ENCODE data around the gene DIPK1A.

DIPK1A gene

GRCh38 chr1:92843429-92844352 is 117.6 kb downstream of the DIPK1A start:
- no peak for DNase-seq (ENCODE audit: low read depth in 1 of 2, low spot score in 1 of 2)

- no peak for DNase-seq (ENCODE audit: low read depth in 1 of 2, low spot score in 1 of 2)
Measured at GRCh38 chr1:92843046-92843423, 118.2 kb downstream of the DIPK1A start.

- DNase-seq (ENCODE audit: low read depth in 1 of 2, low spot score in 1 of 2): no peak
Measured at GRCh38 chr1:92842082-92843045, 118.9 kb downstream of the DIPK1A start.

- no peak for DNase-seq (ENCODE audit: low read depth in 1 of 2, low spot score in 1 of 2)
Measured at GRCh38 chr1:92840600-92840999, 120.7 kb downstream of the DIPK1A start.

GRCh38 chr1:92839442-92839841 is 121.8 kb downstream of the DIPK1A start:
- no peak for DNase-seq (ENCODE audit: low read depth in 1 of 2, low spot score in 1 of 2)

GRCh38 chr1:92838519-92838918 is 122.7 kb downstream of the DIPK1A start:
- no peak for DNase-seq (ENCODE audit: low read depth in 1 of 2, low spot score in 1 of 2)

- DNase-seq (ENCODE audit: low read depth in 1 of 2, low spot score in 1 of 2): no peak
Measured at GRCh38 chr1:92837062-92837461, 124.2 kb downstream of the DIPK1A start.

- DNase-seq (ENCODE audit: low read depth in 1 of 2, low spot score in 1 of 2): no peak
Measured at GRCh38 chr1:92834617-92835016, 126.6 kb downstream of the DIPK1A start.

- no peak for DNase-seq (ENCODE audit: low read depth in 1 of 2, low spot score in 1 of 2)
Measured at GRCh38 chr1:92833840-92834239, 127.4 kb downstream of the DIPK1A start.

- no peak for DNase-seq (ENCODE audit: low read depth in 1 of 2, low spot score in 1 of 2)
Measured at GRCh38 chr1:92832537-92833114, 128.6 kb downstream of the DIPK1A start.

GRCh38 chr1:92831762-92832536 is 129.3 kb downstream of the DIPK1A start, which contains the start of gene RPL5:
TSS of gene RPL5 (plus strand) at chr1:92832040. CDS start at chr1:92832115, 75 bp downstream.
- peak; percentile 92 to 95 for DNase-seq (ENCODE audit: low read depth in 1 of 2, low spot score in 1 of 2)

GRCh38 chr1:92831368-92831761 is 129.9 kb downstream of the DIPK1A start:
- DNase-seq (ENCODE audit: low read depth in 1 of 2, low spot score in 1 of 2): no peak

GRCh38 chr1:92826792-92827191 is 134.5 kb downstream of the DIPK1A start:
- DNase-seq (ENCODE audit: low read depth in 1 of 2, low spot score in 1 of 2): no peak

- DNase-seq (ENCODE audit: low read depth in 1 of 2, low spot score in 1 of 2): no peak
Measured at GRCh38 chr1:92822879-92823278, 138.4 kb downstream of the DIPK1A start.

GRCh38 chr1:92820551-92820950 is 140.7 kb downstream of the DIPK1A start:
- DNase-seq (ENCODE audit: low read depth in 1 of 2, low spot score in 1 of 2): no peak

GRCh38 chr1:92820024-92820423 is 141.2 kb downstream of the DIPK1A start:
- DNase-seq (ENCODE audit: low read depth in 1 of 2, low spot score in 1 of 2): no peak

- no peak for DNase-seq (ENCODE audit: low read depth in 1 of 2, low spot score in 1 of 2)
Measured at GRCh38 chr1:92817986-92818764, 143.1 kb downstream of the DIPK1A start.

- no peak for DNase-seq (ENCODE audit: low read depth in 1 of 2, low spot score in 1 of 2)
Measured at GRCh38 chr1:92817137-92817697, 144.0 kb downstream of the DIPK1A start.

- DNase-seq (ENCODE audit: low read depth in 1 of 2, low spot score in 1 of 2): no peak
Measured at GRCh38 chr1:92816732-92817131, 144.5 kb downstream of the DIPK1A start.

All from activated T-helper 1 cell treated with anti-CD3 and anti-CD28 coated beads, Interleukin-2, amount 50 U/mL, for 16 hours (primary cell).